Measurements from ENCODE around the gene RETNLB.

RETNLB gene

DNA sequence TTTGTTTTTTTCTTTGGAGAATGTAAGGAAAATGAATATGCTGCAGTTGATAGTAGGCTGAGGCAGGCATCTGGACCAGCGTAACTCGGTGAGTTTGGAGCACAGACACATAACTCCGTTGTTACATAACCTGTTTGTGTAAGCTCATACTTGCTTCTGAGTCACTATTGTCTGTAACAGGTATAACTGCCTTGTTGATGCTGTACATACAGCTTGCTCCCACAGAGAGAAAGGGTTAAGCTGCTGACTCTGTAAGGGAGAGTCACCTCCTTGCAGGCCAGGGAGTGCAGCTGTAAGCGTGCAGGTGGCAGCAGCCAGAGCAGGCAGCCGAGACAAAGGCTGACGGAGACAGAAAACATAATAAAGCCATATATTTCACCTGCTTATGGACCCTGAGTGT is 20.4 kb downstream of the RETNLB start:
- no peaks in the 10 kb centered on the region for H3K27me3 ChIP-seq (ENCODE audit: control insufficient read depth, insufficient read depth, low read length)
- no peak overlapping the region for H3K4me3 ChIP-seq (ENCODE audit: low read depth, low read length)
- H3K4me1 ChIP-seq (ENCODE audit: control insufficient read depth, insufficient read depth, low read length) = no peaks in the 10 kb centered on the region
- H3K36me3 ChIP-seq (ENCODE audit: control insufficient read depth, insufficient read depth, low read length) = no peaks in the 10 kb centered on the region
- no peak overlapping the region for H3K27ac ChIP-seq (ENCODE audit: low read depth, low read length)
- no peak overlapping the region for H3K9ac ChIP-seq (ENCODE audit: low read depth, low read length)
- no peaks in the 10 kb centered on the region for H3K9me3 ChIP-seq (ENCODE audit: control insufficient read depth, insufficient read depth, low read length)

DNA sequence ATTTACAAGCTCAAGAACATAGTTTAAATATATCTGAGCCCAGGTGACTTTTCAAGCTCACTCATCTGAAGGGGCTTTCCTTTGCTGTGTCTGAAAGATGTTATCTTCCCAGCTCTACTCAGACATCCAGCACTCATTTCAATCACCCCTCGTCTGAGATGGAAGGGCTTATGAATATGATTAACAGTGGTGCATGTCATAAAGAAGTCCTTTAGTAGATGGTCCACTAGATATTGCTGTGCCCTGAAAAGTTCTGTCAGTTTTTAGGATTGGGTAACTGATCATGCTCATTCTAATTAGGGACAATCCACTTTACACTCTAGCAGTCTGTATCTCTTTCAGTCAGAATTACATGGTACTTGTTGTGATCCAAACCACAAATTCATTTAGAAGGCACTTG is 28.3 kb downstream of the RETNLB start:
- Histone ChIP-seq H3K27me3 (ENCODE audit: control insufficient read depth, insufficient read depth, low read length) (no peaks in the 10 kb centered on the region), H3K4me3 (ENCODE audit: low read depth, low read length) (no peak overlapping the region), H3K9me3 (ENCODE audit: control insufficient read depth, insufficient read depth, low read length) (no peaks in the 10 kb centered on the region), H3K36me3 (ENCODE audit: control insufficient read depth, insufficient read depth, low read length) (no peaks in the 10 kb centered on the region), H3K27ac (ENCODE audit: low read depth, low read length) (no peak overlapping the region), H3K4me1 (ENCODE audit: control insufficient read depth, insufficient read depth, low read length) (no peaks in the 10 kb centered on the region), H3K9ac (ENCODE audit: low read depth, low read length) (no peak overlapping the region)

GRCh38 chr3:108728105-108728504 is 29.1 kb downstream of the RETNLB start:
- no peak overlapping the region for H3K27ac ChIP-seq (ENCODE audit: low read depth, low read length)
- no peaks in the 10 kb centered on the region for H3K27me3 ChIP-seq (ENCODE audit: control insufficient read depth, insufficient read depth, low read length)
- H3K36me3 ChIP-seq (ENCODE audit: control insufficient read depth, insufficient read depth, low read length) = no peaks in the 10 kb centered on the region
- no peaks in the 10 kb centered on the region for H3K9me3 ChIP-seq (ENCODE audit: control insufficient read depth, insufficient read depth, low read length)
- H3K4me3 ChIP-seq (ENCODE audit: low read depth, low read length) = no peak overlapping the region
- H3K4me1 ChIP-seq (ENCODE audit: control insufficient read depth, insufficient read depth, low read length) = no peaks in the 10 kb centered on the region
- H3K9ac ChIP-seq (ENCODE audit: low read depth, low read length) = no peak overlapping the region

- Histone ChIP-seq H3K27ac (ENCODE audit: low read depth, low read length) (no peak overlapping the region), H3K9ac (ENCODE audit: low read depth, low read length) (no peak overlapping the region), H3K27me3 (ENCODE audit: control insufficient read depth, insufficient read depth, low read length) (no peaks in the 10 kb centered on the region)
Measured at GRCh38 chr3:108724101-108724500, 33.1 kb downstream of the RETNLB start.

DNA sequence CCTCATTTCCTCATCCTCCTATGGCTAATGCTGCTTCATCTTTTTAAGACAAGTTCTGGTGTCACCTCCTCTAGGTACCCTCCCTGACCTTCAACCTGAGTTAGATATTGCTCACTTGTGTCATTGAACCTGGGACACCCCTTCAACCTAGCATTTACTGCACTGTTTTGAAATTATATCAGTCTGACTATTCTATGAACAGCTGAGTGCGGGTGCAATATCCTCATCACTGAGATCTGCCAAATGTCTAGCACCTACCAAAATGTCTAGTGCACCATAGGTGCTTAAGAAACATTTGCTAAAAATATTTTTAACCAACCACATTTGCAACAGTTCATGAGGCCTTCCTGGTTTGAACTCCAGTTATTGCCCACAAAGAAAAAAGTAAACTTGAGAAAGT is 34.5 kb downstream of the RETNLB start:
- no peak overlapping the region for H3K9ac ChIP-seq (ENCODE audit: low read depth, low read length)
- H3K27me3 ChIP-seq (ENCODE audit: control insufficient read depth, insufficient read depth, low read length) = no peaks in the 10 kb centered on the region
- H3K4me3 ChIP-seq (ENCODE audit: low read depth, low read length) = no peak overlapping the region

More at GRCh38 chr3:108724101-108724500, 33.1 kb downstream of the RETNLB start:
- Histone ChIP-seq H3K4me1 (ENCODE audit: control insufficient read depth, insufficient read depth, low read length) (no peaks in the 10 kb centered on the region), H3K9me3 (ENCODE audit: control insufficient read depth, insufficient read depth, low read length) (no peaks in the 10 kb centered on the region), H3K36me3 (ENCODE audit: control insufficient read depth, insufficient read depth, low read length) (no peaks in the 10 kb centered on the region), H3K4me3 (ENCODE audit: low read depth, low read length) (no peak overlapping the region)

DNA sequence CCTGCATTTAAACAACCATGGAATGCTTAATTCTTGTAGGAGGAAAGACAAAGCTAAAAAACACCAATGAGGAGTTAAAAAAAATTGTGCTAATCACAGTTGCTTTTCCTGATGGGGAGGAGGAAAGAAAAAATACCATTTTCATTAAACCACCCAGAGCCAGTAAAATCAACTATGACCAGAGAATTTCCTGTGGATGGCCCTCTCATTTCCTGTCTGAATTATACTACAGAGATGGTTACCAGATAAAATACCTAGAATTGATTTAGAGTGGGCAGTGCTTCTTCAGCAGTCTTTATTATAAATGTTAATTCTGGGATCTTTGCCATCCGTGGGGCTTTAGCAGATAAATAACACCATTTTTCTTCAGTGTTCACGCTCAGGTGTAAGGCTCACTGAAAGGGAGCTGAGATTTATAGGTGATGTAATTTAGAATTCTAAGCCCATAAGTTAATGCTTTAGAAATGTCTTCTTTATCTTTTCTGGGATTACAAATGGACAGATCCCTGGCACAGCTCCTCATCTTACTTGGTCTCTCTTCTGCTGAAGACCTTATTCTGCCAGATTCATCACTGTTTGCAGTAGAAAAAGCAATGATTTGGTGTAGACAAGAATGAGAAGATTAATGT is 37.9 kb downstream of the RETNLB start:
- Histone ChIP-seq H3K27ac (ENCODE audit: low read depth, low read length) (no peak overlapping the region), H3K4me1 (ENCODE audit: control insufficient read depth, insufficient read depth, low read length) (no peaks in the 10 kb centered on the region), H3K4me3 (ENCODE audit: low read depth, low read length) (no peak overlapping the region), H3K27me3 (ENCODE audit: control insufficient read depth, insufficient read depth, low read length) (no peaks in the 10 kb centered on the region), H3K9me3 (ENCODE audit: control insufficient read depth, insufficient read depth, low read length) (no peaks in the 10 kb centered on the region), H3K9ac (ENCODE audit: low read depth, low read length) (no peak overlapping the region), H3K36me3 (ENCODE audit: control insufficient read depth, insufficient read depth, low read length) (no peaks in the 10 kb centered on the region)

More for the DNA sequence above, 34.5 kb downstream of the RETNLB start:
- Histone ChIP-seq H3K4me1 (ENCODE audit: control insufficient read depth, insufficient read depth, low read length) (no peaks in the 10 kb centered on the region), H3K27ac (ENCODE audit: low read depth, low read length) (no peak overlapping the region), H3K9me3 (ENCODE audit: control insufficient read depth, insufficient read depth, low read length) (no peaks in the 10 kb centered on the region), H3K36me3 (ENCODE audit: control insufficient read depth, insufficient read depth, low read length) (no peaks in the 10 kb centered on the region)

GRCh38 chr3:108718454-108718853 is 38.8 kb downstream of the RETNLB start:
- no peaks in the 10 kb centered on the region for H3K4me1 ChIP-seq (ENCODE audit: control insufficient read depth, insufficient read depth, low read length)
- H3K27ac ChIP-seq (ENCODE audit: low read depth, low read length) = no peak overlapping the region
- no peaks in the 10 kb centered on the region for H3K27me3 ChIP-seq (ENCODE audit: control insufficient read depth, insufficient read depth, low read length)
- H3K9me3 ChIP-seq (ENCODE audit: control insufficient read depth, insufficient read depth, low read length) = no peaks in the 10 kb centered on the region
- H3K4me3 ChIP-seq (ENCODE audit: low read depth, low read length) = no peak overlapping the region
- H3K36me3 ChIP-seq (ENCODE audit: control insufficient read depth, insufficient read depth, low read length) = no peaks in the 10 kb centered on the region
- H3K9ac ChIP-seq (ENCODE audit: low read depth, low read length) = no peak overlapping the region

GRCh38 chr3:108713816-108714215 is 43.4 kb downstream of the RETNLB start:
- Histone ChIP-seq H3K27me3 (ENCODE audit: control insufficient read depth, insufficient read depth, low read length) (no peaks in the 10 kb centered on the region), H3K4me1 (ENCODE audit: control insufficient read depth, insufficient read depth, low read length) (no peaks in the 10 kb centered on the region), H3K9me3 (ENCODE audit: control insufficient read depth, insufficient read depth, low read length) (no peaks in the 10 kb centered on the region), H3K4me3 (ENCODE audit: low read depth, low read length) (no peak overlapping the region), H3K9ac (ENCODE audit: low read depth, low read length) (no peak overlapping the region), H3K27ac (ENCODE audit: low read depth, low read length) (no peak overlapping the region), H3K36me3 (ENCODE audit: control insufficient read depth, insufficient read depth, low read length) (no peaks in the 10 kb centered on the region)

GRCh38 chr3:108713009-108713516 is 44.1 kb downstream of the RETNLB start:
- H3K4me3 ChIP-seq (ENCODE audit: low read depth, low read length) = no peak overlapping the region
- H3K27me3 ChIP-seq (ENCODE audit: control insufficient read depth, insufficient read depth, low read length) = no peaks in the 10 kb centered on the region
- no peaks in the 10 kb centered on the region for H3K4me1 ChIP-seq (ENCODE audit: control insufficient read depth, insufficient read depth, low read length)
- H3K27ac ChIP-seq (ENCODE audit: low read depth, low read length) = no peak overlapping the region
- no peaks in the 10 kb centered on the region for H3K9me3 ChIP-seq (ENCODE audit: control insufficient read depth, insufficient read depth, low read length)
- no peak overlapping the region for H3K9ac ChIP-seq (ENCODE audit: low read depth, low read length)
- no peaks in the 10 kb centered on the region for H3K36me3 ChIP-seq (ENCODE audit: control insufficient read depth, insufficient read depth, low read length)

Data from HUES48 (cell line).